ENCODE data around the gene LRRC51.

Gene LRRC51

GRCh38 chr11:72069200-72069599 is 11.4 kb upstream of the LRRC51 start:
- Histone ChIP-seq H3K9me3 (ENCODE audit: insufficient read depth, low read depth, low read length) (no peaks in the 10 kb centered on the region), H3K79me1 (ENCODE audit: low read length) (peaks cover 14% of the 10 kb centered on the region), H4K8ac (ENCODE audit: low read depth, low read length) (no peak overlapping the region), H3K23ac (ENCODE audit: low read length) (no peak overlapping the region), H3K14ac (ENCODE audit: low read length) (no peak overlapping the region), H4K12ac (ENCODE audit: low read depth, low read length) (no peak overlapping the region), H3K27ac (ENCODE audit: low read depth, low read length) (no peak overlapping the region), H2BK12ac (ENCODE audit: low read length) (no peak overlapping the region), H3K36me3 (ENCODE audit: control insufficient read depth in 1 of 2, insufficient read depth in 2 of 2, low read length in 2 of 2) (peaks cover 6% of the 10 kb centered on the region in 2 experiments), H3K27me3 (ENCODE audit: insufficient read depth, low read length) (no peaks in the 10 kb centered on the region), H2BK5ac (ENCODE audit: low read depth, low read length, poor library complexity) (no peak overlapping the region), H3K4me3 (ENCODE audit: low read depth, low read length) (no peak overlapping the region), H3K9ac (ENCODE audit: low read length) (no peak overlapping the region), H3K4ac (ENCODE audit: low read depth, low read length) (peak overlapping the region; percentile 16), H2AFZ (ENCODE audit: insufficient read depth, low read length, poor library complexity) (no peak overlapping the region), H3K18ac (ENCODE audit: low read length) (no peak overlapping the region), H4K91ac (ENCODE audit: low read depth, low read length) (no peak overlapping the region), H2AK5ac (ENCODE audit: low read length) (no peak overlapping the region), H3K79me2 (ENCODE audit: control insufficient read depth, insufficient read depth, low read length, poor library complexity) (peaks cover 3% of the 10 kb centered on the region), H2BK120ac (ENCODE audit: insufficient read depth, low read length, poor library complexity) (no peak overlapping the region), H3K4me1 (ENCODE audit: control insufficient read depth in 1 of 2, insufficient read depth in 2 of 2, low read length in 2 of 2) (peaks cover 15 to 22% of the 10 kb centered on the region in 2 experiments), H3K4me2 (ENCODE audit: low read length) (peak overlapping the region; percentile 37)
- no peak for DNase-seq

GRCh38 chr11:72069787-72070251 is 10.8 kb upstream of the LRRC51 start:
- Histone ChIP-seq H2BK120ac (ENCODE audit: insufficient read depth, low read length, poor library complexity) (no peak overlapping the region), H3K79me1 (ENCODE audit: low read length) (peaks cover 14% of the 10 kb centered on the region), H3K27me3 (ENCODE audit: insufficient read depth, low read length) (no peaks in the 10 kb centered on the region), H4K12ac (ENCODE audit: low read depth, low read length) (no peak overlapping the region), H2AK5ac (ENCODE audit: low read length) (no peak overlapping the region), H3K9me3 (ENCODE audit: insufficient read depth, low read depth, low read length) (no peaks in the 10 kb centered on the region), H3K14ac (ENCODE audit: low read length) (no peak overlapping the region), H2BK12ac (ENCODE audit: low read length) (no peak overlapping the region), H3K18ac (ENCODE audit: low read length) (peak overlapping the region; percentile 8), H3K36me3 (ENCODE audit: control insufficient read depth in 1 of 2, insufficient read depth in 2 of 2, low read length in 2 of 2) (peaks cover 6% of the 10 kb centered on the region in 2 experiments), H2BK5ac (ENCODE audit: low read depth, low read length, poor library complexity) (peak overlapping the region; percentile 7), H3K4me2 (ENCODE audit: low read length) (peak overlapping the region; percentile 43), H3K4me3 (ENCODE audit: low read depth, low read length) (no peak overlapping the region), H4K91ac (ENCODE audit: low read depth, low read length) (no peak overlapping the region), H3K4me1 (ENCODE audit: control insufficient read depth in 1 of 2, insufficient read depth in 2 of 2, low read length in 2 of 2) (peaks cover 15 to 22% of the 10 kb centered on the region in 2 experiments), H4K8ac (ENCODE audit: low read depth, low read length) (no peak overlapping the region), H3K27ac (ENCODE audit: low read depth, low read length) (peak overlapping the region; percentile 45), H3K79me2 (ENCODE audit: control insufficient read depth, insufficient read depth, low read length, poor library complexity) (peaks cover 5% of the 10 kb centered on the region), H2AFZ (ENCODE audit: insufficient read depth, low read length, poor library complexity) (no peak overlapping the region), H3K4ac (ENCODE audit: low read depth, low read length) (no peak overlapping the region), H3K23ac (ENCODE audit: low read length) (no peak overlapping the region), H3K9ac (ENCODE audit: low read length) (no peak overlapping the region)
- WGBS (ENCODE audit: extremely low coverage, insufficient coverage, insufficient read length) = no CpG with 5 or more reads among the region's 2 CpGs
- DNase-seq = peak; percentile 87

- no peaks in the 10 kb centered on the region for H3K9me3 ChIP-seq (ENCODE audit: insufficient read depth, low read depth, low read length)
- no CpG with 5 or more reads among the region's 7 CpGs for WGBS (ENCODE audit: extremely low coverage, insufficient coverage, insufficient read length)
- H3K36me3 ChIP-seq (ENCODE audit: control insufficient read depth in 1 of 2, insufficient read depth in 2 of 2, low read length in 2 of 2) = peaks cover 6% of the 10 kb centered on the region in 2 experiments
- no peaks in the 10 kb centered on the region for H3K27me3 ChIP-seq (ENCODE audit: insufficient read depth, low read length)
- no peak overlapping the region for H3K9ac ChIP-seq (ENCODE audit: low read length)
- H4K12ac ChIP-seq (ENCODE audit: low read depth, low read length) = no peak overlapping the region
- H2BK120ac ChIP-seq (ENCODE audit: insufficient read depth, low read length, poor library complexity) = peak overlapping the region; percentile 70
- H3K23ac ChIP-seq (ENCODE audit: low read length) = no peak overlapping the region
- peak overlapping the region; percentile 55 for H3K14ac ChIP-seq (ENCODE audit: low read length)
- H2BK12ac ChIP-seq (ENCODE audit: low read length) = peak overlapping the region; percentile 89
- H4K91ac ChIP-seq (ENCODE audit: low read depth, low read length) = peak overlapping the region; percentile 70
- no peak overlapping the region for H4K8ac ChIP-seq (ENCODE audit: low read depth, low read length)
- no peak overlapping the region for H3K4me2 ChIP-seq (ENCODE audit: low read length)
- H2AFZ ChIP-seq (ENCODE audit: insufficient read depth, low read length, poor library complexity) = no peak overlapping the region
- H3K79me1 ChIP-seq (ENCODE audit: low read length) = peaks cover 16% of the 10 kb centered on the region
- H3K27ac ChIP-seq (ENCODE audit: low read depth, low read length) = peak overlapping the region; percentile 45
- peaks cover 7% of the 10 kb centered on the region for H3K79me2 ChIP-seq (ENCODE audit: control insufficient read depth, insufficient read depth, low read length, poor library complexity)
- H3K4ac ChIP-seq (ENCODE audit: low read depth, low read length) = peak overlapping the region; percentile 83
- DNase-seq = no peak
- H3K18ac ChIP-seq (ENCODE audit: low read length) = peak overlapping the region; percentile 70
- H2BK5ac ChIP-seq (ENCODE audit: low read depth, low read length, poor library complexity) = peak overlapping the region; percentile 37
- peaks cover 17 to 24% of the 10 kb centered on the region in 2 experiments for H3K4me1 ChIP-seq (ENCODE audit: control insufficient read depth in 1 of 2, insufficient read depth in 2 of 2, low read length in 2 of 2)
- H2AK5ac ChIP-seq (ENCODE audit: low read length) = peak overlapping the region; percentile 90
- no peak overlapping the region for H3K4me3 ChIP-seq (ENCODE audit: low read depth, low read length)
Measured at GRCh38 chr11:72070491-72070890, 10.2 kb upstream of the LRRC51 start.

GRCh38 chr11:72072348-72072747 is 8.3 kb upstream of the LRRC51 start:
- no peak overlapping the region for H3K23ac ChIP-seq (ENCODE audit: low read length)
- H3K18ac ChIP-seq (ENCODE audit: low read length) = no peak overlapping the region
- peak; percentile 79 to 90 for DNase-seq
- H3K9ac ChIP-seq (ENCODE audit: low read length) = no peak overlapping the region
- H3K14ac ChIP-seq (ENCODE audit: low read length) = peak overlapping the region; percentile 2
- H3K4ac ChIP-seq (ENCODE audit: low read depth, low read length) = no peak overlapping the region
- peak overlapping the region; percentile 2 for H2BK120ac ChIP-seq (ENCODE audit: insufficient read depth, low read length, poor library complexity)
- H3K4me1 ChIP-seq (ENCODE audit: control insufficient read depth in 1 of 2, insufficient read depth in 2 of 2, low read length in 2 of 2) = peaks cover 17 to 24% of the 10 kb centered on the region in 2 experiments
- no peaks in the 10 kb centered on the region for H3K27me3 ChIP-seq (ENCODE audit: insufficient read depth, low read length)
- no peak overlapping the region for H2AFZ ChIP-seq (ENCODE audit: insufficient read depth, low read length, poor library complexity)
- whole genome bisulfite sequencing (ENCODE audit: extremely low coverage, insufficient coverage, insufficient read length) = no CpG with 5 or more reads among the region's 3 CpGs
- no peak overlapping the region for H4K12ac ChIP-seq (ENCODE audit: low read depth, low read length)
- peak overlapping the region; percentile 0 for H2BK12ac ChIP-seq (ENCODE audit: low read length)
- peaks cover 7% of the 10 kb centered on the region for H3K79me2 ChIP-seq (ENCODE audit: control insufficient read depth, insufficient read depth, low read length, poor library complexity)
- H2AK5ac ChIP-seq (ENCODE audit: low read length) = no peak overlapping the region
- peak overlapping the region; percentile 82 for H3K27ac ChIP-seq (ENCODE audit: low read depth, low read length)
- no peak overlapping the region for H3K4me3 ChIP-seq (ENCODE audit: low read depth, low read length)
- peak overlapping the region; percentile 55 for H4K8ac ChIP-seq (ENCODE audit: low read depth, low read length)
- peaks cover 5 to 8% of the 10 kb centered on the region in 2 experiments for H3K36me3 ChIP-seq (ENCODE audit: control insufficient read depth in 1 of 2, insufficient read depth in 2 of 2, low read length in 2 of 2)
- H3K9me3 ChIP-seq (ENCODE audit: insufficient read depth, low read depth, low read length) = no peaks in the 10 kb centered on the region
- peak overlapping the region; percentile 23 for H2BK5ac ChIP-seq (ENCODE audit: low read depth, low read length, poor library complexity)
- peak overlapping the region; percentile 46 for H3K4me2 ChIP-seq (ENCODE audit: low read length)
- peaks cover 16% of the 10 kb centered on the region for H3K79me1 ChIP-seq (ENCODE audit: low read length)
- peak overlapping the region; percentile 30 for H4K91ac ChIP-seq (ENCODE audit: low read depth, low read length)
